Ovary (tissue), 3 donors: Measurements from ENCODE around the gene LAMB4.

Source experiments
- POLR2A ChIP-seq: fragments of 450-650 bp; IDR thresholded peaks from one replicate; pipeline ENCODE4 v1.6.1; 2017; ENCODE audit warnings: antibody characterized with exemption, mild to moderate bottlenecking, moderate library complexity
- TF ChIP-seq, protein P1 (sequence below), 3 donors: fragments of 450-650 bp in 2 of 3; fragments of 200-600 bp in 1 of 3; IDR thresholded peaks; one replicate each; pipeline versions ENCODE4 v1.5.1 to v1.8.0; 2016 to 2022; ENCODE audit warnings: antibody characterized with exemption in 3 of 3, mild to moderate bottlenecking in 1 of 3
- donor health status: DM: no; HTN: no; CAD: no.

DNA sequence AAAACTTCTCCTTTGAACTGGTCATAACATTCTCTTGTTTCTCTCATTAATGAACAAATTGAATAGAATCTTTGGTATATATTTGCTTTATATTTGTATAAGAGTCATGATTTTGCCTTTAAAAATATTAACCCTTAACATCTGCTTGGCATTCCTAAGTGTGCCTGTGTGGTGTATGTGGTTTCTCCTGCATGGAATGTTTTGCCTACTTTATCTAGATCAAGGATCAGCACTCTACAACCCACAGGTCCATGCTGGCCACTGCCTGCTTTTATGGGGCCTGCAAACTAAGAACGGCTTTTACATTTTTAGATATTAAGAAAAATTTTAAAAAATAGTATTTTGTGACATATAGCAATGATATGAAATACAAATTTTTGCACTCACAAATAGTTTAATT, 4.3 kb upstream of the LAMB4 start:
- TF ChIP-seq POLR2A: no peak
- TF ChIP-seq, protein P1, sequence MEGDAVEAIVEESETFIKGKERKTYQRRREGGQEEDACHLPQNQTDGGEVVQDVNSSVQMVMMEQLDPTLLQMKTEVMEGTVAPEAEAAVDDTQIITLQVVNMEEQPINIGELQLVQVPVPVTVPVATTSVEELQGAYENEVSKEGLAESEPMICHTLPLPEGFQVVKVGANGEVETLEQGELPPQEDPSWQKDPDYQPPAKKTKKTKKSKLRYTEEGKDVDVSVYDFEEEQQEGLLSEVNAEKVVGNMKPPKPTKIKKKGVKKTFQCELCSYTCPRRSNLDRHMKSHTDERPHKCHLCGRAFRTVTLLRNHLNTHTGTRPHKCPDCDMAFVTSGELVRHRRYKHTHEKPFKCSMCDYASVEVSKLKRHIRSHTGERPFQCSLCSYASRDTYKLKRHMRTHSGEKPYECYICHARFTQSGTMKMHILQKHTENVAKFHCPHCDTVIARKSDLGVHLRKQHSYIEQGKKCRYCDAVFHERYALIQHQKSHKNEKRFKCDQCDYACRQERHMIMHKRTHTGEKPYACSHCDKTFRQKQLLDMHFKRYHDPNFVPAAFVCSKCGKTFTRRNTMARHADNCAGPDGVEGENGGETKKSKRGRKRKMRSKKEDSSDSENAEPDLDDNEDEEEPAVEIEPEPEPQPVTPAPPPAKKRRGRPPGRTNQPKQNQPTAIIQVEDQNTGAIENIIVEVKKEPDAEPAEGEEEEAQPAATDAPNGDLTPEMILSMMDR (IDR thresholded peaks at IDR 0.05): no peak
